Activated CD8-positive, alpha-beta memory T cell treated with anti-CD3 and anti-CD28 coated beads for 1 hour (primary cell): ENCODE data around the gene PREB.

Experiments used
- DNase-seq, 2 donors: peaks; one replicate each; pipeline ENCODE4 v3.0.0-alpha.2; 2020; ENCODE audit warnings: low read depth in 1 of 2; ENCODE audit errors: extremely low read depth in 1 of 2

The PREB gene

GRCh38 chr2:27083410-27084296, 50.8 kb downstream of the PREB start:
- no peak for DNase-seq

DNA sequence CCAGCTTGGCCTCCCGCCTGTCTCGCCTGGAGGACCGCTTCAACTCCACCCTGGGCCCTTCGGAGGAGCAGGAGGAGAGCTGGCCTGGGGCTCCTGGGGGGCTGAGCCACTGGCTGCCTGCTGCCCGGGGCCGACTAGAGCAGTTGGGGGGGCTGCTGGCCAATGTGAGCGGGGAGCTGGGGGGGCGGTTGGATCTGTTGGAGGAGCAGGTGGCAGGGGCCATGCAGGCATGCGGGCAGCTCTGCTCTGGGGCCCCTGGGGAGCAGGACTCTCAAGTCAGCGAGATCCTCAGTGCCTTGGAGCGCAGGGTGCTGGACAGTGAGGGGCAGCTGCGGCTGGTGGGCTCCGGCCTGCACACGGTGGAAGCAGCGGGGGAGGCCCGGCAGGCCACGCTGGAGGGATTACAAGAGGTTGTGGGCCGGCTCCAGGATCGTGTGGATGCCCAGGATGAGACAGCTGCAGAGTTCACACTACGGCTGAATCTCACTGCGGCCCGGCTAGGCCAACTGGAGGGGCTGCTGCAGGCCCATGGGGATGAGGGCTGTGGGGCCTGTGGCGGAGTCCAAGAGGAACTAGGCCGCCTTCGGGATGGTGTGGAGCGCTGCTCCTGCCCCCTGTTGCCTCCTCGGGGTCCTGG, 51.5 kb downstream of the PREB start:
- no peak for DNase-seq

DNA sequence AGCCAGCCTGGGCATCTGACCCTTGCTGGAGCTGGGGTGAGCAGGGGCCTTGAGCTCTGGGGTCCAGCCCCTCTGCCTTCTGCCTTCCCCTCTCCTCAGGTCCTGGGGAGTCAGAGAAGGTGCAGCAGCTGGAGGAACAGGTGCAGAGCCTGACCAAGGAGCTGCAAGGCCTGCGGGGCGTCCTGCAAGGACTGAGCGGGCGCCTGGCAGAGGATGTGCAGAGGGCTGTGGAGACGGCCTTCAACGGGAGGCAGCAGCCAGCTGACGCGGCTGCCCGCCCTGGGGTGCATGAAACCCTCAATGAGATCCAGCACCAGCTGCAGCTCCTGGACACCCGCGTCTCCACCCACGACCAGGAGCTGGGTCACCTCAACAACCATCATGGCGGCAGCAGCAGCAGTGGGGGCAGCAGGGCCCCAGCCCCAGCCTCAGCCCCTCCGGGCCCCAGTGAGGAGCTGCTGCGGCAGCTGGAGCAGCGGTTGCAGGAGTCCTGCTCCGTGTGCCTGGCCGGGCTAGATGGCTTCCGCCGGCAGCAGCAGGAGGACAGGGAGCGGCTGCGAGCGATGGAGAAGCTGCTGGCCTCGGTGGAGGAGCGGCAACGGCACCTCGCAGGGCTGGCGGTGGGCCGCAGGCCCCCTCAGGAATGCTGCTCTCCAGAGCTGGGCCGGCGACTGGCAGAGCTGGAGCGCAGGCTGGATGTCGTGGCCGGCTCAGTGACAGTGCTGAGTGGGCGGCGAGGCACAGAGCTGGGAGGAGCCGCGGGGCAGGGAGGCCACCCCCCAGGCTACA, 52.3 kb downstream of the PREB start:
- no peak for DNase-seq
